HG02610 (cell line): Measurements from ENCODE around the gene CD247.
"Not testable (repeated sequence)": the region's sequence is repeated elsewhere in the genome, so short reads cannot be mapped to it uniquely, and the experiment has no call there.

Experiments used
- ATAC-seq: cut with Tn5 transposase; IDR thresholded peaks from one replicate; pipeline ENCODE4 v1.9.1; 2021; ENCODE audit warnings: mild to moderate bottlenecking, moderate library complexity; ENCODE audit not compliant: unreplicated experiment

The CD247 gene

GRCh38 chr1:167518331-167518700 lies at the start of gene CD247:
CD247 (minus strand) TSS chr1:167518529; CDS start chr1:167518465, 64 bp downstream.
- ATAC-seq, result no peak

- no peak for ATAC-seq
Observed at GRCh38 chr1:167567663-167568062, 49.3 kb upstream of the CD247 start.

GRCh38 chr1:167566766-167567165 lies 48.4 kb upstream of the CD247 start:
- ATAC-seq, result no peak

- no peak for ATAC-seq
Observed at GRCh38 chr1:167565922-167566321, 47.6 kb upstream of the CD247 start.

GRCh38 chr1:167564612-167565270 lies 46.4 kb upstream of the CD247 start:
- no peak for ATAC-seq

- no peak for ATAC-seq
Observed at GRCh38 chr1:167563579-167564246, 45.4 kb upstream of the CD247 start.

GRCh38 chr1:167562702-167563101 lies 44.4 kb upstream of the CD247 start:
- ATAC-seq, result no peak

- ATAC-seq, result no peak
Observed at GRCh38 chr1:167561753-167562152, 43.4 kb upstream of the CD247 start.

- no peak for ATAC-seq
Observed at GRCh38 chr1:167555971-167556714, 37.8 kb upstream of the CD247 start.

GRCh38 chr1:167555072-167555471 lies 36.7 kb upstream of the CD247 start:
- not testable (repeated sequence) for ATAC-seq

- peak; percentile 14 for ATAC-seq
Observed at GRCh38 chr1:167554028-167554779, 35.9 kb upstream of the CD247 start.

- peak; percentile 98 for ATAC-seq
Observed at GRCh38 chr1:167553136-167554027, 35.1 kb upstream of the CD247 start, which contains the start of gene CREG1. CREG1 (minus strand) TSS chr1:167553762.

- no peak for ATAC-seq
Observed at GRCh38 chr1:167551362-167551761, 33.0 kb upstream of the CD247 start.

GRCh38 chr1:167548059-167548932 lies 30.0 kb upstream of the CD247 start:
- ATAC-seq, result no peak

GRCh38 chr1:167546935-167547334 lies 28.6 kb upstream of the CD247 start:
- no peak for ATAC-seq

- ATAC-seq, result no peak
Observed at GRCh38 chr1:167545349-167545748, 27.0 kb upstream of the CD247 start.

GRCh38 chr1:167544447-167545093 lies 26.2 kb upstream of the CD247 start:
- ATAC-seq, result no peak

- no peak for ATAC-seq
Observed at GRCh38 chr1:167543199-167543990, 25.1 kb upstream of the CD247 start.
